Measurements from ENCODE around the gene MINDY4. TPM values are rescaled to one million over a fixed set of nuclear protein-coding genes. Genes with fewer than 3 reads are reported as not detected.

Gene MINDY4
- total and polyA plus RNA-seq, 2 of the 4 experiments (the other 2 are of a cell fraction), result 1.8 to 3.6 TPM

GRCh38 chr7:30795161-30795948, 24.1 kb downstream of the MINDY4 start (continued):
- no peak for TF ChIP-seq RCOR1 (IDR thresholded peaks at IDR 0.05; ENCODE audit: insufficient replicate concordance, low read length)

DNA sequence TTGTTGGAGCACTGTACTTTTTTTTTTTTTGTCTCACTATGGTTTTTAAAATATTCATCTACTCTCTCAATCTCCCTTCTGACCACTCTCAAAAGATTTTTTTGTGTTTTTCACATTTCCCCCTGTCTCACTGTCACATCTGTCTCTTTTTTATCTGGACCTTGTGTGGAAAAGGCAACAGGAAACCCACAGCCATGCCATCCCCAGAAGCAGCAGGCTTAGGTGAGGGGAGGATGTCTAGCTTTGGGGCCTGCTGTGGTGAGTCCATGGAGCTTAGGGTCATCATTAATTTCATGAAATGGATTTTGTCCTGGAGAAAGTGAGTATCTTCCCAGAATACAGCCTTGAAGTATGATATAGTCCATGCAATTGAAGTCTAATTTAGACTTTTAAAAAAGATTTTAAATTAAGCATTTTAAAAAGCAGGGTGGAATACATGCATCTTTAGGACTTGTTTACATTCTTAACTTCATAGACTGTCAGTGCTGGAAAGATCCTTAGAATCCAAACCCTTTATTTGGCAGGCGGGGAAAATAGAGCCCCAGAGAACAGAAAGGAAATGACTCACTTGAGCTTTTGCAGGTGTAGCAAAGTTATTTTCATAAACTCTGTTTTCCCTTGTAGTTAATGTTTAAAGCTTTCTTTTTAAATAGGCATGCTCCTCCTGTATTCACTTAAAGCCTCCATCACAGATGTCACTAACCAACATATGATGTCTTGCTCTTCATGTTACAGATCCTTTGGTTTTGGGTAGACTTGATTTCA, 25.1 kb downstream of the MINDY4 start:
- Histone ChIP-seq H3K23ac (ENCODE audit: low read depth, low read length) (peak overlapping the region; percentile 81; the same call in 1 of the 2 replicates), H2AFZ (replicated peaks; ENCODE audit: low read length, poor library complexity) (no peak overlapping the region), H4K8ac (ENCODE audit: low read depth in 2 of 2, low read length in 2 of 2) (peak overlapping the region; percentile 85 to 89), H3K4me3 (ENCODE audit: insufficient read depth, low read depth, low read length) (no peak overlapping the region), H2BK20ac (ENCODE audit: low read depth, low read length) (peak overlapping the region; percentile 97), H3K18ac (ENCODE audit: low read depth, low read length) (peak overlapping the region; percentile 61), H3K79me1 (ENCODE audit: low read depth in 1 of 2, low read length in 2 of 2) (peaks cover 4 to 33% of the 10 kb centered on the region in 2 experiments; a peak in 3 of 4 replicates), H3K4ac (ENCODE audit: low read depth, low read length) (peak overlapping the region; percentile 97), H3K27me3 (ENCODE audit: control insufficient read depth, insufficient read depth, low read length) (no peaks in the 10 kb centered on the region), H4K20me1 (ENCODE audit: insufficient read depth, low read length) (0 out of 2 replicates have a peak, but pooled peaks cover 8% of the 10 kb centered on the region), H2AK5ac (ENCODE audit: low read depth, low read length) (peak overlapping the region; percentile 97), H2BK15ac (ENCODE audit: low read depth, low read length) (peak overlapping the region; percentile 99), H3K14ac (replicated peaks; ENCODE audit: low read depth, low read length) (peak overlapping the region; percentile 75; the same call in 1 of the 2 replicates), H3K4me2 (ENCODE audit: low read depth, low read length) (peak overlapping the region; percentile 53; the same call in 1 of the 2 replicates), H3K9me3 (ENCODE audit: control insufficient read depth, insufficient read depth, low read length) (no peaks in the 10 kb centered on the region), H2BK120ac (ENCODE audit: low read depth, low read length) (peak overlapping the region; percentile 97), H3K56ac (ENCODE audit: extremely low read depth, insufficient read depth, low read length) (peak overlapping the region; percentile 85), H3K36me3 (ENCODE audit: control insufficient read depth, insufficient read depth, low read length) (peaks cover 5% of the 10 kb centered on the region; the same call in 1 of the 2 replicates), H2AK9ac (replicated peaks; ENCODE audit: low read depth, low read length, poor library complexity) (no peak overlapping the region), H4K91ac (ENCODE audit: insufficient read depth, low read depth, low read length) (peak overlapping the region; percentile 92), H2BK5ac (ENCODE audit: low read depth, low read length, poor library complexity, severe bottlenecking) (peak overlapping the region; percentile 88), H4K5ac (ENCODE audit: low read depth, low read length) (peak overlapping the region; percentile 66), H3K9me1 (ENCODE audit: insufficient read depth, low read length) (peaks cover 43% of the 10 kb centered on the region), H3K27ac (ENCODE audit: insufficient read depth, low read length) (peak overlapping the region; percentile 97), H3K4me1 (ENCODE audit: control insufficient read depth, insufficient read depth, low read length) (peaks cover 45% of the 10 kb centered on the region), H3K9ac (ENCODE audit: low read depth, low read length) (peak overlapping the region; percentile 34)
- CTCF ChIA-PET, result interaction anchor here (0.6 to 1.3 kb wide), 8 partner anchors 13 to 884 kb away, joined by 3 to 7 read pairs (median 3); no protein-coding TSS in a partner anchor
- intact Hi-C loops (cut with micrococcal nuclease) (no loop called here), in situ Hi-C loops (cut with MboI; ENCODE audit: low sequenced_read_pairs) (no loop called here), dilution Hi-C loops (cut with HindIII; ENCODE audit: low sequenced_read_pairs, unreplicated experiment) (no loop called here)
- ATAC-seq (ENCODE audit: low read depth), result peak; percentile 53
- WGBS, 2 experiments (ENCODE audit: extremely low coverage in 2 of 2, insufficient read length in 1 of 2), result no CpG with 5 or more reads among the region's 1 CpG
- POLR2A ChIA-PET (ENCODE audit: unreplicated experiment), result interaction anchor here (0.5 to 1.1 kb wide), 3 partner anchors 43 to 87 kb away, joined by 3 read pairs; no protein-coding TSS in a partner anchor
- no TSS peak for BruUV-seq (replicated peaks)
- peak; percentile 85 for DNase-seq
- TF ChIP-seq FOS (IDR thresholded peaks at IDR 0.05; ENCODE audit: low read depth, low read length) (0 out of 2 replicates have a peak, but pooled peaks have one; percentile 20), RFX5 (IDR thresholded peaks at IDR 0.05; ENCODE audit: low read depth, low read length) (no peak), MXI1 (IDR thresholded peaks at IDR 0.05; ENCODE audit: borderline replicate concordance, low read depth, low read length) (no peak)

Data from IMR-90 (cell line).